ENCODE measurements around the gene MSI2. TPM values are rescaled to one million over a fixed set of nuclear protein-coding genes. Genes with fewer than 3 reads are reported as not detected.
A peak's percentile ranks its signal among the peaks of the same experiment; 100 is the strongest.

Gene MSI2
- polyA plus RNA-seq, 1 of the 3 experiments (the other 2 are of a cell fraction), result 24.1 TPM

DNA sequence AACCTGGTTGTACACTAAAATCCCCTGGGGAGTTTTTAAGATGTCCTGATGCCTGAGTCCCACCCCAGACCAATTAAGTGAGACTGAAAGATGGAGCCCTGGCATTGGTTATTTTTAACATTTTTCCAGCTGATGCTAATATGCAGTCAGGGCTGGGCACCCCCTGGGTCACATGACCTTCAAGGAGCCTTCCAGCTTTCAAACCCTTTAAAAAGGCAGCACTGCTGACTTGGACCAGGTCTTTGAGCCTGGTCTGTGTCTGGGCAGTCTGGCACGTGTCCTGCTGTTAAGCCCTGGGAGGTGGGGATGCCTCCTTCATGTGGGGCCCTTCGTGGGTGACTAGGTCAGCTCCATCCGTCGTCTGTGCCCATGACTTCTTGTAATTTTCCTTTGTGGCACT lies 286.2 kb downstream of the MSI2 start:
- H2AFZ ChIP-seq (ENCODE audit: low read depth), result no peak overlapping the region
- no peak for DNase-seq
- H3K4me3 ChIP-seq (ENCODE audit: low read depth in 2 of 2, low read length in 1 of 2), result no peak overlapping the region
- H3K9ac ChIP-seq, result no peak overlapping the region
- peaks cover 45 to 96% of the 10 kb centered on the region in 2 experiments for H3K4me1 ChIP-seq (ENCODE audit: control insufficient read depth in 1 of 2, insufficient read depth in 2 of 2, low read depth in 1 of 2, low read length in 1 of 2)
- H3K36me3 ChIP-seq (replicated peaks in 1 of 2; ENCODE audit: control insufficient read depth in 1 of 2, insufficient read depth in 2 of 2, low read length in 1 of 2), result no peaks in the 10 kb centered on the region
- ChIA-PET CTCF (interaction anchor here (0.7 to 20.1 kb wide), 21 partner anchors 9 to 421 kb away, joined by 3 to 141 read pairs (median 7); no protein-coding TSS in a partner anchor), POLR2A (interaction anchor here (1.2 to 6.7 kb wide), 10 partner anchors 17 to 165 kb away, joined by 3 to 51 read pairs (median 5); no protein-coding TSS in a partner anchor)
- H3K9me2 ChIP-seq, result no peaks in the 10 kb centered on the region
- H3K79me2 ChIP-seq (ENCODE audit: insufficient read depth), result no peaks in the 10 kb centered on the region
- 82% methylated on average over 4 of the region's 4 CpGs for WGBS (ENCODE audit: low lambda C conversion rate)
- no peaks in the 10 kb centered on the region for H3K9me3 ChIP-seq
- H3K27ac ChIP-seq (ENCODE audit: low read depth in 2 of 2, low read length in 1 of 2), result peak overlapping the region; percentile 65 to 100
- no peaks in the 10 kb centered on the region for H3K27me3 ChIP-seq (ENCODE audit: insufficient read depth)
- peak overlapping the region; percentile 40 for H3K4me2 ChIP-seq
- no peaks in the 10 kb centered on the region for H4K20me1 ChIP-seq (ENCODE audit: insufficient read depth)
- TF ChIP-seq SIN3A (IDR thresholded peaks at IDR 0.05; ENCODE audit: borderline replicate concordance, low read depth, low read length) (no peak), TCF12 (IDR thresholded peaks at IDR 0.05) (no peak), SMC3 (IDR thresholded peaks at IDR 0.05; ENCODE audit: low read depth, low read length) (peak; percentile 7; the same call in 1 of the 2 replicates)
- TF ChIP-seq, protein P1, sequence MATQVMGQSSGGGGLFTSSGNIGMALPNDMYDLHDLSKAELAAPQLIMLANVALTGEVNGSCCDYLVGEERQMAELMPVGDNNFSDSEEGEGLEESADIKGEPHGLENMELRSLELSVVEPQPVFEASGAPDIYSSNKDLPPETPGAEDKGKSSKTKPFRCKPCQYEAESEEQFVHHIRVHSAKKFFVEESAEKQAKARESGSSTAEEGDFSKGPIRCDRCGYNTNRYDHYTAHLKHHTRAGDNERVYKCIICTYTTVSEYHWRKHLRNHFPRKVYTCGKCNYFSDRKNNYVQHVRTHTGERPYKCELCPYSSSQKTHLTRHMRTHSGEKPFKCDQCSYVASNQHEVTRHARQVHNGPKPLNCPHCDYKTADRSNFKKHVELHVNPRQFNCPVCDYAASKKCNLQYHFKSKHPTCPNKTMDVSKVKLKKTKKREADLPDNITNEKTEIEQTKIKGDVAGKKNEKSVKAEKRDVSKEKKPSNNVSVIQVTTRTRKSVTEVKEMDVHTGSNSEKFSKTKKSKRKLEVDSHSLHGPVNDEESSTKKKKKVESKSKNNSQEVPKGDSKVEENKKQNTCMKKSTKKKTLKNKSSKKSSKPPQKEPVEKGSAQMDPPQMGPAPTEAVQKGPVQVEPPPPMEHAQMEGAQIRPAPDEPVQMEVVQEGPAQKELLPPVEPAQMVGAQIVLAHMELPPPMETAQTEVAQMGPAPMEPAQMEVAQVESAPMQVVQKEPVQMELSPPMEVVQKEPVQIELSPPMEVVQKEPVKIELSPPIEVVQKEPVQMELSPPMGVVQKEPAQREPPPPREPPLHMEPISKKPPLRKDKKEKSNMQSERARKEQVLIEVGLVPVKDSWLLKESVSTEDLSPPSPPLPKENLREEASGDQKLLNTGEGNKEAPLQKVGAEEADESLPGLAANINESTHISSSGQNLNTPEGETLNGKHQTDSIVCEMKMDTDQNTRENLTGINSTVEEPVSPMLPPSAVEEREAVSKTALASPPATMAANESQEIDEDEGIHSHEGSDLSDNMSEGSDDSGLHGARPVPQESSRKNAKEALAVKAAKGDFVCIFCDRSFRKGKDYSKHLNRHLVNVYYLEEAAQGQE (IDR thresholded peaks at IDR 0.05; ENCODE audit: low read depth, low read length), result no peak
- peaks cover 7% of the 10 kb centered on the region for H3F3A ChIP-seq (replicated peaks; ENCODE audit: insufficient read depth)

DNA sequence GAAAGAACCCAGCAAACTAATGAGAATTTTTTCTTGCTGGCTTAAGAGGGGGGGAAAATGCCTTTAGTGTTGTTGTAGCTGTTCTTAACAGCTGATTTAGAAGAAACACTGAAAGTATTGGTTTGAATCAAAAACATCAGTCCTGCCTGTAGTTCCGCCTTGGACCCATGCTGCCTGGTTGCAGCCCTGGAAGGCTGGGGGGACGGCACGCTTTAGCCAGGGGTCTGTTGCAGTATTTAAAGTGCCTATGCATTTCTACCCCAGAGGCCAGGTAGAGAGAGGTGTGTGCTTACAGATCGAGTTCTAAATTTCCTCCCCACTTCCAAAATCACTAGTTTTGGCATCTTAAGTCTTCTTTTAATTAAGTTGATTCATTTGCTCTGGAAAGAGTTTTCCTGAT lies 286.9 kb downstream of the MSI2 start:
- CTCF ChIA-PET, result interaction anchor here (0.8 to 20.1 kb wide), 17 partner anchors 12 to 422 kb away, joined by 3 to 141 read pairs (median 7); no protein-coding TSS in a partner anchor
- H3K9ac ChIP-seq, result no peak overlapping the region
- WGBS (ENCODE audit: low lambda C conversion rate), result 94% methylated on average over 4 of the region's 4 CpGs
- POLR2A ChIA-PET, result interaction anchor here (3.6 to 6.7 kb wide), 2 partner anchors 42 to 55 kb away, joined by 19 to 51 read pairs; no protein-coding TSS in a partner anchor
- H2AFZ ChIP-seq (ENCODE audit: low read depth), result no peak overlapping the region
- H3K36me3 ChIP-seq (replicated peaks in 1 of 2; ENCODE audit: control insufficient read depth in 1 of 2, insufficient read depth in 2 of 2, low read length in 1 of 2), result no peaks in the 10 kb centered on the region
- no peaks in the 10 kb centered on the region for H3K79me2 ChIP-seq (ENCODE audit: insufficient read depth)
- no peak for TF ChIP-seq POLR2AphosphoS5 (IDR thresholded peaks at IDR 0.05; ENCODE audit: low read depth, low read length)
- TF ChIP-seq RAD21 (IDR thresholded peaks at IDR 0.05; ENCODE audit: low read length), result no peak
- no peak for TF ChIP-seq SIN3A (IDR thresholded peaks at IDR 0.05; ENCODE audit: borderline replicate concordance, low read depth, low read length)
- TF ChIP-seq GATA2 (CRISPR knock-in tag; IDR thresholded peaks at IDR 0.05), result no peak
- TF ChIP-seq, protein P2, sequence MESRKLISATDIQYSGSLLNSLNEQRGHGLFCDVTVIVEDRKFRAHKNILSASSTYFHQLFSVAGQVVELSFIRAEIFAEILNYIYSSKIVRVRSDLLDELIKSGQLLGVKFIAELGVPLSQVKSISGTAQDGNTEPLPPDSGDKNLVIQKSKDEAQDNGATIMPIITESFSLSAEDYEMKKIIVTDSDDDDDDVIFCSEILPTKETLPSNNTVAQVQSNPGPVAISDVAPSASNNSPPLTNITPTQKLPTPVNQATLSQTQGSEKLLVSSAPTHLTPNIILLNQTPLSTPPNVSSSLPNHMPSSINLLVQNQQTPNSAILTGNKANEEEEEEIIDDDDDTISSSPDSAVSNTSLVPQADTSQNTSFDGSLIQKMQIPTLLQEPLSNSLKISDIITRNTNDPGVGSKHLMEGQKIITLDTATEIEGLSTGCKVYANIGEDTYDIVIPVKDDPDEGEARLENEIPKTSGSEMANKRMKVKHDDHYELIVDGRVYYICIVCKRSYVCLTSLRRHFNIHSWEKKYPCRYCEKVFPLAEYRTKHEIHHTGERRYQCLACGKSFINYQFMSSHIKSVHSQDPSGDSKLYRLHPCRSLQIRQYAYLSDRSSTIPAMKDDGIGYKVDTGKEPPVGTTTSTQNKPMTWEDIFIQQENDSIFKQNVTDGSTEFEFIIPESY (IDR thresholded peaks at IDR 0.05; ENCODE audit: borderline replicate concordance, low read depth), result no peak
- no peak for TF ChIP-seq TAF1 (IDR thresholded peaks at IDR 0.05; ENCODE audit: borderline replicate concordance, low read depth, low read length)
- no peak for TF ChIP-seq RXRA (IDR thresholded peaks at IDR 0.05; ENCODE audit: borderline replicate concordance, low read depth)
- TF ChIP-seq RCOR1 (IDR thresholded peaks at IDR 0.05; ENCODE audit: low read length), result no peak
- no peak for TF ChIP-seq TEAD4 (IDR thresholded peaks at IDR 0.05; ENCODE audit: borderline replicate concordance, insufficient read depth)
- TF ChIP-seq, protein P3, sequence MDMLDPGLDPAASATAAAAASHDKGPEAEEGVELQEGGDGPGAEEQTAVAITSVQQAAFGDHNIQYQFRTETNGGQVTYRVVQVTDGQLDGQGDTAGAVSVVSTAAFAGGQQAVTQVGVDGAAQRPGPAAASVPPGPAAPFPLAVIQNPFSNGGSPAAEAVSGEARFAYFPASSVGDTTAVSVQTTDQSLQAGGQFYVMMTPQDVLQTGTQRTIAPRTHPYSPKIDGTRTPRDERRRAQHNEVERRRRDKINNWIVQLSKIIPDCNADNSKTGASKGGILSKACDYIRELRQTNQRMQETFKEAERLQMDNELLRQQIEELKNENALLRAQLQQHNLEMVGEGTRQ (IDR thresholded peaks at IDR 0.05; ENCODE audit: borderline replicate concordance, low read depth, low read length), result no peak
- no peak for TF ChIP-seq MXI1 (IDR thresholded peaks at IDR 0.05; ENCODE audit: low read depth, low read length)
- TF ChIP-seq MEF2A (IDR thresholded peaks at IDR 0.05; ENCODE audit: borderline replicate concordance, low read depth), result no peak
- peak overlapping the region in 1 of 2 experiments; percentile 100; a peak in 2 of 4 replicates for H3K27ac ChIP-seq (ENCODE audit: low read depth in 2 of 2, low read length in 1 of 2)
- no peak for DNase-seq
- no peaks in the 10 kb centered on the region for H3K27me3 ChIP-seq (ENCODE audit: insufficient read depth)
- no peaks in the 10 kb centered on the region for H3K9me2 ChIP-seq
- no peak overlapping the region for H3K4me2 ChIP-seq
- H3K4me1 ChIP-seq (ENCODE audit: control insufficient read depth in 1 of 2, insufficient read depth in 2 of 2, low read depth in 1 of 2, low read length in 1 of 2), result peaks cover 38 to 94% of the 10 kb centered on the region in 2 experiments
- no peak overlapping the region for H3K4me3 ChIP-seq (ENCODE audit: low read depth in 2 of 2, low read length in 1 of 2)
- no peaks in the 10 kb centered on the region for H4K20me1 ChIP-seq (ENCODE audit: insufficient read depth)
- peaks cover 7% of the 10 kb centered on the region for H3F3A ChIP-seq (replicated peaks; ENCODE audit: insufficient read depth)
- H3K9me3 ChIP-seq, result no peaks in the 10 kb centered on the region
